ENCODE results near the gene AAGAB.
A peak's percentile ranks its signal among the peaks of the same experiment; 100 is the strongest.

AAGAB gene

GRCh38 chr15:67190326-67190725, 64.1 kb downstream of the AAGAB start:
- DNase-seq = no peak

- peak in 1 of 58 donors; percentile 52 for DNase-seq
Observed at GRCh38 chr15:67189326-67190051, 65.0 kb downstream of the AAGAB start.

- no peak for DNase-seq
Observed at GRCh38 chr15:67188551-67189218, 65.8 kb downstream of the AAGAB start.

- DNase-seq = no peak
Observed at GRCh38 chr15:67187351-67187854, 67.1 kb downstream of the AAGAB start.

- no peak for DNase-seq
Observed at GRCh38 chr15:67186688-67187087, 67.8 kb downstream of the AAGAB start.

- DNase-seq = peak in 10 of 58 donors; percentile 11 to 35 (median 22)
Observed at GRCh38 chr15:67186226-67186649, 68.2 kb downstream of the AAGAB start.

DNA sequence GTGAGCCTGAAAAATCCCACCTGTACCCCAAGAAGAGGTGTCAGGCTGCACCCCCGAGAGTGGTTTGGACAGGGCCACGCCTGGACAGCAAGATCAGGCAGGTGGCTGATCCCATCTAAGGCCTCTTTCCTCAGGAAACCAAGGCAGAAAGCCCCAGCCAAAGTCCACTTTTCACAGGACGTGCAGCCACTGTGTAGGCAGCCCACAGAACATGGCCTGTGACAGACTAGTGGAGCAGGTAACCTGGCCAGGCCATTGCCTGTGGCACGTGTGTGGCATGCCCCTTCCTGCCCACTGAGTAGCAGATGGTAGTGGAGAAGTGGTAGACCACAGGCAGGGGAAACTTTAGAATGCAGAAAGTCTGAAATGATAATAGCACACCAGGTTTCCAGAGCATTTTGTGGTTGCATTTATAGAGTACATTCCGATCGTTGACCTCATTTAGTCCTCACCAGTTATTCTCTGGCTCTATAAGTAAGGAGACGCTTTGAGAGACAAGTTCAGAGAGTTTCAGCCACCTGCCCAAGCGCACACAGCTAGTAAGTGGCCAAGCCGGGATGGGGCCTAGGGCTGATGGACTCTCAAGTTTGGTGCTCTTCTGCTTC, 68.7 kb downstream of the AAGAB start:
- no peak for DNase-seq

- DNase-seq = no peak
Observed at GRCh38 chr15:67185051-67185450, 69.4 kb downstream of the AAGAB start.

GRCh38 chr15:67184208-67184925, 70.1 kb downstream of the AAGAB start:
- no peak for DNase-seq

GRCh38 chr15:67183443-67184169, 70.9 kb downstream of the AAGAB start:
- no peak for DNase-seq

DNA sequence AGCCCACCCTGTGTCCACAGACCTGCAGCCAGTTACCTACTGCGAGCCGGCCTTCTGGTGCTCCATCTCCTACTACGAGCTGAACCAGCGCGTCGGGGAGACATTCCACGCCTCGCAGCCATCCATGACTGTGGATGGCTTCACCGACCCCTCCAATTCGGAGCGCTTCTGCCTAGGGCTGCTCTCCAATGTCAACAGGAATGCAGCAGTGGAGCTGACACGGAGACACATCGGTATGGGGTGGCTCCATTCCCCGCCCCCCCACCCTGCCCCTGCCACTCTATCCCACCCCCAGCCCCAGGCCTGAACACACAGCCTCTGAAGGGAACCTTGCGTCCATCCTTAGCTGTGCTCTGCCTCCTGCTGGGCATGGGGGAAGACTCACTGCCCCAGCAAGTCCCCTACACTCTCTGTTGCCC, 73.2 kb downstream of the AAGAB start:
- DNase-seq = no peak

- no peak for DNase-seq
Observed at GRCh38 chr15:67180514-67181191, 73.8 kb downstream of the AAGAB start.

DNA sequence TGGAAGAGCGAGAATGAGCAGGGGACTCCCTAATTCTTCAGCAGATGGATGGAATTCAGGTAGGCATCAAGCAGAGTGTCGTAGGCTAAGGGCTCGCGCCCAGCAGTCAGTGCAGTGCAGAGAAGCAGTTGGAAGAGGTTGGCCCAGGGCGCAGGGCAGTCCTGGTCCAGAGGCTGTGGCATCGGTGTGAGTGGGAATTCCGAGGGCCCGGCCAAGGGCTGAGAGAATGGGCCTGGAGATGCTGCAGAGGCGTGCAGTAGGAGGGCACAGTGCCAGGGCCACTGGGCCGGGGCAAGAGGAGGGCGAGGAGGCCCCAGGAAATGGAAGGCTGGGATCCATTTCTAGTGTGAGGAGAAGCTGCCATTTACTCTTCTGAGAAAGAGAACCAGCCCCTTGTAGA, 74.4 kb downstream of the AAGAB start:
- no peak for DNase-seq

DNA sequence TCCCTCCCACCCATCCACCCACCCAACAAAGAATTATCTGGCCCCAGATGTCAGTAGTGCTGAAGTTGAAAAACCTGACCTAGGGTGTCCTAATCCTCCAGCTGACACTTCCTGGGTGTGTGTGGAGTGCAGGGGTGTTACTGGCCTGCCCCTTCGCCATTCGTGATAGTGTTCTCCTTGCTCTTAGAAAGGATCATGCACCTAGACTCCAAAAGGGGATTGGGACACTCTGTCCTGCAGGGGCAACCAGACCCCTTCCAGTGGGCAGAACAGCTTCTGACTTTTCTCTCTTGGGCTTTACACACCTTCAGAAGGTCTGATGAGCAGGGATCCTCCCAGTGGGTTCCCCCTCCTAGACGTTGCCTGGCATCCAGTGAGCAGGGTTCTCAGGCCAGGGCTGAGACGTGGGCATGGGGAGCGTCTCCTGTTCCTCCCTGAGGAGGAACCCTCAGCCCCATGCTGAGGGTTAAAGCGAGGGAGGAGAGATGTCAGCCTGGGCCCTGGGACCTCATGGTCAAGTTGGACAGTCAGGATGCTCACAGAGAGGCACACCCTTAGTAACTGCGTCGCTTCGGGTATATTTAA, 75.0 kb downstream of the AAGAB start:
- no peak for DNase-seq

DNA sequence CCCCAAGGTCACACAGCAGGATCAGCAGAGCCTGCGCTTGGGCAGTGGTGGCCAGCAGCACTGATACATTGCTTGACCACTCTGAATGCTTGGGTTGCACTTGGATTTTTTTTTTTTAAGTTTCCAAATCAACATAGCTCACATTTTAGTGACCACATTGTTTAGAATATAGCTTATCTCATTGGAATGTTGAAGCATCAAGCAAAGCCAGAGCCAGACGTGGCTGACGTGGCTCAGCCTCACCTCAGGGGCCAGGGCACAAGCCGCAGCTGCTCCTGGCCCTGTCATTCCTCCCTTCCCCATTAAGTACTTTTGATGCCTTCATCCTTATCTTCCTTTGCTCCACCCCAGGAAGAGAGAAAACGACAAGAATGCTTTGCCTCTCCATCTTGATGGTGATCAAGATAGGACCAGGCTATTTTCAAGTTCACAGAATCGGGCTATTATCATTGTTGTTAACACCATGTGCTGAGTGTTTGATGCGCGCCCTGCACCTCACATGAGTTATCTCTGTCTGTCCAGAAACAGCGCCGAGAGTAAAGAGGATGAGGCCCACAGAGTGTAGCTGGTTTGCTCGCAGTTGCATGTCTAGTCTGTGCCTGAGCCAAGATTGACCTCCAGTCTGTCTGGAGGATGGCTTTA, 75.8 kb downstream of the AAGAB start:
- DNase-seq = no peak

- DNase-seq = no peak
Observed at GRCh38 chr15:67177752-67178151, 76.7 kb downstream of the AAGAB start.

DNA sequence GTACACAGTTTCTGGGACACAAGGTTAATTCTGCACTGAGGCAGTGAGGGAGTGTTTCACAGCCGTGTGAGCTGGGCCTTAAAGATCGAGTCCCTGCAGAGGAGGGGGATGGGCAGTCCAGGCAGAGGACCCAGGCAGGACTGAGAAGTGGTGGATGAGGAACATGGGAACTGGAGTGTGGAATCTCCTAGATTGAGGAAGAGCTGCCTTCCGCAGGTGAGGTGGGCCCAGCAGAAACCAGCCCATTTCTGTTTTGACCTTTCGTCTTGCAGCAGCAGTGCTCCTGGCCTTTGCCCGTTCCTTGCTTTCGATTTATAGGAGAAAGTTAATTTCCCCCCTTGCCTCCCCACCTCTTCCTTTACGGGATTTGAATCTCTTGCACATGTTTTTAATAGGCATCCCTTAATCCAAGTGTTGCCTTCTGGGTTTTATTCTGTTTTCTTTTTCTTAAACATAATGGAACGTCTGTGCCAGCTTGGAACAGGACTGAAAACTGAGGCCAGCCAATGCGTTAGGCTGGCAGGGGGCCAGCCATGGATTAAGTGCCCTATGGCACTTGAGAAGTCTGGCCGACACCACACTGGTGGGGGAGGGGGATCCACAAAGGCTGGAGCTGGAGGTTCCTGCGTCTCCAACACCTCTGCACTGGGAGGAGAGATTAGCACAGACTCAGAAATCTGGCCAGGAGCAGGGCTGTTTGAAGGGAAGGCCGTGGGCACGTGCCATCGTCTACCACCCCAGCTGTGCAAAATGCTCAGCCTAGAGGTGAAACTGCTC, 78.1 kb downstream of the AAGAB start:
- peak in 10 of 58 donors; percentile 16 to 38 (median 23) for DNase-seq

- peak in 3 of 58 donors; percentile 14 to 26 (median 24) for DNase-seq
Observed at GRCh38 chr15:67175643-67176071, 78.8 kb downstream of the AAGAB start.

All from anterior cingulate cortex (tissue), 58 donors.